ENCODE data around the gene PLEKHF1.

DNA sequence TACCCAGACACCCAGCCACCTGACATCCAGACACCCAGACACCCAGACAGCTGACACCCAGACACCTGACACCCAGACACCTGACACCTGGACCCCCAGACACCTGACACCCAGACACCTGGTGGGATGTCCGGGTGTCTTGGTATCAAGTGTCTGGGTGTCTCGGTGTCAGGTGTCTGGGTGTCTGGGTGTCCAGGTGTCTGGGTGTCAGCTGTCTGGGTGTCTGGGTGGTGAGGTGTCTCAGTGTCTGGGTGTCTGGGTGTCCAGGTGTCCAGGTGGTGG, 31.2 kb downstream of the PLEKHF1 start:
- TF ChIP-seq, protein P1, sequence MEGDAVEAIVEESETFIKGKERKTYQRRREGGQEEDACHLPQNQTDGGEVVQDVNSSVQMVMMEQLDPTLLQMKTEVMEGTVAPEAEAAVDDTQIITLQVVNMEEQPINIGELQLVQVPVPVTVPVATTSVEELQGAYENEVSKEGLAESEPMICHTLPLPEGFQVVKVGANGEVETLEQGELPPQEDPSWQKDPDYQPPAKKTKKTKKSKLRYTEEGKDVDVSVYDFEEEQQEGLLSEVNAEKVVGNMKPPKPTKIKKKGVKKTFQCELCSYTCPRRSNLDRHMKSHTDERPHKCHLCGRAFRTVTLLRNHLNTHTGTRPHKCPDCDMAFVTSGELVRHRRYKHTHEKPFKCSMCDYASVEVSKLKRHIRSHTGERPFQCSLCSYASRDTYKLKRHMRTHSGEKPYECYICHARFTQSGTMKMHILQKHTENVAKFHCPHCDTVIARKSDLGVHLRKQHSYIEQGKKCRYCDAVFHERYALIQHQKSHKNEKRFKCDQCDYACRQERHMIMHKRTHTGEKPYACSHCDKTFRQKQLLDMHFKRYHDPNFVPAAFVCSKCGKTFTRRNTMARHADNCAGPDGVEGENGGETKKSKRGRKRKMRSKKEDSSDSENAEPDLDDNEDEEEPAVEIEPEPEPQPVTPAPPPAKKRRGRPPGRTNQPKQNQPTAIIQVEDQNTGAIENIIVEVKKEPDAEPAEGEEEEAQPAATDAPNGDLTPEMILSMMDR (IDR thresholded peaks at IDR 0.05) = no peak
- no peak for TF ChIP-seq POLR2A (IDR thresholded peaks at IDR 0.05)

Measured in lower leg skin (tissue), 3 donors.